Measurements from ENCODE around the gene KRT24. TPM values are rescaled to one million over a fixed set of nuclear protein-coding genes. Genes with fewer than 3 reads are reported as not detected.

The KRT24 gene
- total and polyA plus RNA-seq, 2 donors (not counting 3 experiments of a cell fraction or from before 2014, with no cell fraction given) = not detected

GRCh38 chr17:40699371-40699770, 4.2 kb downstream of the KRT24 start:
- no peak for FAIRE-seq
- DNase-seq (ENCODE audit: low read depth, low spot score) = no peak
- ChIA-PET POLR2A (no interaction called here), CTCF (no interaction called here)
- TF ChIP-seq POLR2A (IDR thresholded peaks at IDR 0.05; ENCODE audit: low read depth, low read length) = no peak
- TF ChIP-seq MYC (IDR thresholded peaks at IDR 0.05; ENCODE audit: low read depth, low read length) = no peak
- TF ChIP-seq EZH2 (IDR thresholded peaks at IDR 0.05; ENCODE audit: borderline replicate concordance, low read depth, low read length, severe bottlenecking) = no peak
- TF ChIP-seq JUN (IDR thresholded peaks at IDR 0.05; ENCODE audit: borderline replicate concordance, insufficient read depth, insufficient read length, low read depth) = no peak
- TF ChIP-seq FOS (IDR thresholded peaks at IDR 0.05; ENCODE audit: borderline replicate concordance, insufficient read depth, low read length) = no peak
- TF ChIP-seq GATA2 (IDR thresholded peaks at IDR 0.05; ENCODE audit: insufficient read depth, insufficient read length, low read depth, low read length) = no peak
- no peak for TF ChIP-seq MAX (IDR thresholded peaks at IDR 0.05; ENCODE audit: insufficient read depth, insufficient read length)
- TF ChIP-seq CTCF (IDR thresholded peaks at IDR 0.05; ENCODE audit: extremely low read depth in 1 of 2, insufficient read depth in 1 of 2, low read depth in 1 of 2, low read length in 2 of 2) = no peak
- no peak for TF ChIP-seq POLR2AphosphoS5 (IDR thresholded peaks at IDR 0.05; ENCODE audit: insufficient read depth, low read depth, low read length)
- dilution Hi-C loops (cut with MboI; ENCODE audit: extremely low pct_ligation_motif_present, low sequenced_read_pairs) (no loop called here), intact Hi-C loops (cut with micrococcal nuclease) (no loop called here)
- H3K4me2 ChIP-seq (ENCODE audit: insufficient read depth, low read length) = no peak overlapping the region
- H3K4me1 ChIP-seq (ENCODE audit: control insufficient read depth, extremely low read depth, insufficient read depth, low read length) = no peaks in the 10 kb centered on the region
- no peak overlapping the region for H3K27ac ChIP-seq (ENCODE audit: insufficient read depth, low read depth, low read length)
- no peaks in the 10 kb centered on the region for H3K36me3 ChIP-seq (ENCODE audit: control insufficient read depth in 2 of 2, extremely low read depth in 1 of 2, insufficient read depth in 2 of 2, low read length in 2 of 2)
- H3K4me3 ChIP-seq (replicated peaks in 1 of 3; ENCODE audit: insufficient read depth in 1 of 3, low read depth in 1 of 3, low read length in 3 of 3) = no peak overlapping the region
- no peak overlapping the region for H2AFZ ChIP-seq (ENCODE audit: low read depth, low read length)
- no peaks in the 10 kb centered on the region for H3K79me2 ChIP-seq (ENCODE audit: control insufficient read depth, insufficient read depth, low read length)
- no peaks in the 10 kb centered on the region for H3K9me1 ChIP-seq (replicated peaks; ENCODE audit: control insufficient read depth, extremely low read depth, insufficient read depth, low read length)
- H4K20me1 ChIP-seq (replicated peaks; ENCODE audit: control insufficient read depth, extremely low read depth, insufficient read depth, low read length) = no peaks in the 10 kb centered on the region
- H3K9me3 ChIP-seq (replicated peaks; ENCODE audit: control insufficient read depth, insufficient read depth, low read length) = no peaks in the 10 kb centered on the region
- H3K27me3 ChIP-seq (ENCODE audit: control insufficient read depth in 2 of 2, insufficient read depth in 2 of 2, low read length in 2 of 2) = peaks cover 0 to 2% of the 10 kb centered on the region in 2 experiments
- BruUV-seq (replicated peaks) = no TSS peak
- no peak overlapping the region for H3K9ac ChIP-seq (replicated peaks; ENCODE audit: extremely low read depth, insufficient read depth, low read length)

Data from endothelial cell of umbilical vein (primary cell).